ENCODE data around the gene GLUL. TPM values are rescaled to one million over a fixed set of nuclear protein-coding genes. Genes with fewer than 3 reads are reported as not detected.
A peak's percentile ranks its signal among the peaks of the same experiment; 100 is the strongest.

The GLUL gene
- total and polyA plus RNA-seq, 12 donors, result 131 to 787 (median 409) TPM

DNA sequence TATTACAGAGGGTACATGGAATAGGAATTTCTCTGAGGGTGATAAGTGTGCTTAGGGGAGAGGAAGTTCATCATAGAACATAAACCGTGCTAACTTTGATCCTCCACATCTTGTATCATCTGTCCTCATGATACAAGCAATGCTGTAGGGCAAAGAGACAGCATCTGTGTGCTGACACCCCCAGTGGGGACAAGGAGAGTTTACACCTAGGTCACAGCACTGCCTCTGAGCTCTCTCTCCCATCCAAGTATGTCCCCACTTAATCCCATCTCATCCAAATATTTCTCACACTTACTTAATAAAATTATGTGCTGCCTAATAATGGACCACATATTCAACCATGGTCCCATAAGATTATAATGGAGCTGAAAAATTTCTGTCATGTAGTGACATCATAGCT, 13.2 kb upstream of the GLUL start:
- WGBS, 2 donors, result 65 to 80% methylated on average over 1 of the region's 1 CpG
- H3K27me3 ChIP-seq, result peaks cover 0 to 10% (median 6%) of the 10 kb centered on the region in 7 donors
- H3K4me3 ChIP-seq, result no peak overlapping the region
- H3K9me3 ChIP-seq, result peaks cover 0 to 10% (median 0%) of the 10 kb centered on the region in 11 donors
- TF ChIP-seq, protein P1, sequence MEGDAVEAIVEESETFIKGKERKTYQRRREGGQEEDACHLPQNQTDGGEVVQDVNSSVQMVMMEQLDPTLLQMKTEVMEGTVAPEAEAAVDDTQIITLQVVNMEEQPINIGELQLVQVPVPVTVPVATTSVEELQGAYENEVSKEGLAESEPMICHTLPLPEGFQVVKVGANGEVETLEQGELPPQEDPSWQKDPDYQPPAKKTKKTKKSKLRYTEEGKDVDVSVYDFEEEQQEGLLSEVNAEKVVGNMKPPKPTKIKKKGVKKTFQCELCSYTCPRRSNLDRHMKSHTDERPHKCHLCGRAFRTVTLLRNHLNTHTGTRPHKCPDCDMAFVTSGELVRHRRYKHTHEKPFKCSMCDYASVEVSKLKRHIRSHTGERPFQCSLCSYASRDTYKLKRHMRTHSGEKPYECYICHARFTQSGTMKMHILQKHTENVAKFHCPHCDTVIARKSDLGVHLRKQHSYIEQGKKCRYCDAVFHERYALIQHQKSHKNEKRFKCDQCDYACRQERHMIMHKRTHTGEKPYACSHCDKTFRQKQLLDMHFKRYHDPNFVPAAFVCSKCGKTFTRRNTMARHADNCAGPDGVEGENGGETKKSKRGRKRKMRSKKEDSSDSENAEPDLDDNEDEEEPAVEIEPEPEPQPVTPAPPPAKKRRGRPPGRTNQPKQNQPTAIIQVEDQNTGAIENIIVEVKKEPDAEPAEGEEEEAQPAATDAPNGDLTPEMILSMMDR (IDR thresholded peaks at IDR 0.05), result no peak
- DNase-seq (no peak), ATAC-seq (no peak)
- intact Hi-C loops (cut with DNase I), result no loop called here
- H3K36me3 ChIP-seq, result no peaks in the 10 kb centered on the region
- no peaks in the 10 kb centered on the region for H3K4me1 ChIP-seq
- no peak overlapping the region for H3K27ac ChIP-seq

DNA sequence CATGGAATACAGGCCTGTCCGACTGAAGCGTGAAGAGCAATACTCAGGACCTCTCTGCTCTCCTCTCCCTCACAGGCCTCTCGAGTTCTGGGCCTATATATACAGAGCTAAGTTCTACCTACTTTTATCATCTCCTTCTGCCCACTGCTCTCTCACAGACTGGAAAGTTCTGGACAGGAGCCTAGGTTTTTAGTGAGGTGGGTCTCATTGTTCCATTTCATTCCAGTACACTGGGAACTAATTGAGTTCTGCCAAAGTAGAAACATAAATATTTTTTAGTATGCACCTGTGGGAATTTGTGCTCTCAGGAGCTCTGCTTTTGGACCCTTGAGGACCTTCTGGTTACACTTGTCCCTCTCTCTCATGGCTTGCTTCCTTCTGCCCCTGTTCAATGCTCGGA, 9.0 kb upstream of the GLUL start, which contains the start of gene TEDDM1:
TSS of gene TEDDM1 (minus strand) at position 101 of the 400 bp plus-strand sequence. CDS start 182 bp downstream, outside the sequence.
- Histone ChIP-seq H3K27me3 (peaks cover 0 to 5% (median 0%) of the 10 kb centered on the region in 7 donors), H3K4me3 (no peak within 1 kb of the TSS), H3K36me3 (no peaks in the 10 kb centered on the region), H3K9me3 (peaks cover 0 to 7% (median 0%) of the 10 kb centered on the region in 11 donors), H3K27ac (no peak within 1 kb of the TSS), H3K4me1 (peaks cover 0 to 20% (median 16%) of the 10 kb centered on the region in 9 donors)
- 96 to 98% methylated on average over 4 of the region's 4 CpGs for WGBS, 2 donors
- TF ChIP-seq, protein P1 (IDR thresholded peaks at IDR 0.05), result no peak
- ATAC-seq (no peak), DNase-seq (no peak)
- intact Hi-C loops (cut with DNase I), result loop anchor here in 1 of 10 donors (2.0 kb wide), 1 partner anchor 258 kb away; no protein-coding TSS in a partner anchor

DNA sequence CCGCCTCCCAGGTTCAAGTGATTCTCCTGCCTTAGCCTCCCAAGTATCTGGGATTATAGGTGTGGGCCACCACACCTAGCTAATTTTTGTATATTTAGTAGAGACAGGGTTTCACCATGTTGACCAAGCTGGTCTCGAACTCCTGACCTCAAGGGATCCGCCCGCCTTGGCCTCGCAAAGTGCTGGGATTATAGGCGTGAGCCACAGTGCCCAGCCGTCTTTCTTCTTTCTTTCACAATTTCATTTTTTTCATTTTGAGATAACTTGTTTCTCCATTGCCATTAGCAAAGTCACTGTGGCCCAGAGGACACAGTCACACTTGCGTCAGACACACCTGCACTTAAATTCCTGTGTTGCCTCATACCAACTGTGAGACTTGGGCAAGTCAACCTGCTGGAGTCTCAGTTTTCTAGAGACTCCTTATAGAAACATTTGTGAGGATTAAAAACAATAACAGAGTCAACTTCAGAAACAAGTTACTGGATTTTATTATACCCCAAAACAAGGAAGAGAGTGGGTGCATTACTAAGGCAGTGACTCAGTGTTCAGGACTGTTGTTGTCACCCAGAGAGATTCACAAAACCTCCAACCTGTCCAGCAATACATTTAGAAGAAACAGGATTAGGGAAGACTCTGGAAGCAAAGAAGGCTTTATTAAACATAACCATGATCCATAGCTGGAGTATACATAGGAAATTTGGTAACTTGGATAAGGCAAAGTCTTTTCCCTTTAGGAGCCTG, 6.2 kb upstream of the GLUL start:
- intact Hi-C loops (cut with DNase I), result loop anchor here in 9 of 10 donors (2.0 to 10.0 kb wide), 8 partner anchors 93 to 313 kb away; no protein-coding TSS in a partner anchor
- Histone ChIP-seq H3K27me3 (no peaks in the 10 kb centered on the region), H3K27ac (peak overlapping the region in 2 of 10 donors; percentile 4 to 39), H3K4me3 (no peak overlapping the region), H3K4me1 (peaks cover 0 to 36% (median 20%) of the 10 kb centered on the region in 9 donors), H3K36me3 (no peaks in the 10 kb centered on the region), H3K9me3 (no peaks in the 10 kb centered on the region)
- DNase-seq, result no peak
- ATAC-seq, result no peak
- TF ChIP-seq, protein P1 (IDR thresholded peaks at IDR 0.05), result no peak
- 93 to 94% methylated on average over 8 of the region's 8 CpGs for WGBS, 2 donors

DNA sequence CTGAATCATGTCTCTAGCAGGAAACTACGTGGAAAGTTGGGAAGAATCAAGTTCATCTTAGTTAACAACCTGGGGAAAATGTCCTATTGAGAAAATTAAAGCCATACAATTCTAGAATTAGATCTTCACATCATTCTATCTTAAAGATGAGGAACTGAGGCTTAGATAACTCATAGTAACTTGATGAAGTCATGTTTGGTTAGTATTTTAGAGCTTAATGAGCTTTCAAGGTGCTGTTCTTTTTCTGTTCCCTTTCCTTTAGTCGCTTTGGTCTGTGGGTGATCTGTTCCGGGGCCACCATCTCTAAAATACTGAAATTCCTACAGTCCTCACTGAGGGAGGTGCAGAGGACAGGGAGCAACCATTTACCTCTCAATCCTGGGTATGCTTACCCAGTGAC, 4.3 kb upstream of the GLUL start:
- Histone ChIP-seq H3K4me1 (peaks cover 0 to 44% (median 27%) of the 10 kb centered on the region in 9 donors), H3K36me3 (no peaks in the 10 kb centered on the region), H3K4me3 (no peak overlapping the region), H3K27ac (peak overlapping the region in 4 of 10 donors; percentile 23 to 99 (median 41)), H3K9me3 (no peaks in the 10 kb centered on the region), H3K27me3 (no peaks in the 10 kb centered on the region)
- intact Hi-C loops (cut with DNase I), result loop anchor here (1.0 to 10.0 kb wide), 10 partner anchors 91 to 311 kb away; no protein-coding TSS in a partner anchor
- ATAC-seq, result no peak
- DNase-seq, result no peak
- 71 to 85% methylated on average over 3 of the region's 3 CpGs for WGBS, 2 donors
- TF ChIP-seq, protein P1 (IDR thresholded peaks at IDR 0.05), result no peak

Data from heart right ventricle (tissue), 16 donors.